Nephron (organoid): ENCODE measurements around the gene ZSCAN30.

Experiments used
- H3K27ac Mint-ChIP-seq, 3 experiments: 2 replicates each; pipeline ENCODE4 v1.8.0; 2020; ENCODE audit warnings: mixed read lengths in 3 of 3, mild to moderate bottlenecking in 2 of 3, moderate library complexity in 1 of 3
- H3K27me3 Mint-ChIP-seq: 2 replicates; pipeline ENCODE4 v1.8.0; 2021; ENCODE audit warnings: low read depth, mild to moderate bottlenecking, moderate library complexity, mixed read lengths
- H3K36me3 Mint-ChIP-seq: 2 replicates; pipeline ENCODE4 v1.8.0; 2020; ENCODE audit warnings: low read depth, mixed read lengths
- H3K4me1 Mint-ChIP-seq: 2 replicates; pipeline ENCODE4 v1.8.0; 2020; ENCODE audit warnings: mixed read lengths
- H3K4me3 Mint-ChIP-seq, 3 experiments: 2 replicates each; pipeline ENCODE4 v1.8.0; 2020; ENCODE audit warnings: mild to moderate bottlenecking in 3 of 3, mixed read lengths in 3 of 3, moderate library complexity in 2 of 3
- H3K9me3 Mint-ChIP-seq: 2 replicates; pipeline ENCODE4 v1.8.0; 2020; ENCODE audit warnings: mixed read lengths
- TF ChIP-seq, protein P1 (sequence below), 3 experiments: fragments of 200-600 bp; sonication (generic); IDR thresholded peaks; one replicate each; pipeline ENCODE4 v1.5.0; 2021; ENCODE audit warnings: antibody characterized with exemption in 3 of 3; ENCODE audit not compliant: unreplicated experiment in 3 of 3

ZSCAN30 gene

DNA sequence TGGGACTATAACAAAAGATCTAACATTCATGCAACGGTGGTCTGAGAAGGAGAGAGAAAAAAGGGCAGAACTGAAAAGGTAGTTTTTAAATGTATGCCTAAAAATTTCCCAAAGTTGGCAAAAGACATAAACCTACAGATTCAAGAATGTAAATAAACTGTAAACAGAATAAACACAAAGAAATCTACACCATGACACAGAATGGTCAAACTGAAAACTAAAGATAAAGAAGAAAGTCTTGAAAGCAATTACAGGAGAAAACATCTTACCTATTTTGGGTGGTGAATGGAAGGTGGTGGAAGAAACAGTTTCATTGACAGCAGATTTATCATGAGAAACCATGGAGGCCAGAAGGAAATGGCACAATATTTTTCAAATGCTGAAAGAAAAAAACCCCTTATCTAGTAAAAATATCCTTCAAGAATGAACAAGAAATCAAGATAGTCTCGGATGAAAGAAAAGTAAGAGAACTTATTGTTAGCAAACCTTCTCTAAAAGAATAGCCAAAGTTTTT is 84.8 kb downstream of the ZSCAN30 start:
- Mint-ChIP-seq H3K4me3 (no peak overlapping the region), H3K9me3 (peaks cover 15% of the 10 kb centered on the region), H3K36me3 (peaks cover 13% of the 10 kb centered on the region), H3K27me3 (no peaks in the 10 kb centered on the region), H3K4me1 (peaks cover 20% of the 10 kb centered on the region), H3K27ac (no peak overlapping the region)
- TF ChIP-seq, protein P1, sequence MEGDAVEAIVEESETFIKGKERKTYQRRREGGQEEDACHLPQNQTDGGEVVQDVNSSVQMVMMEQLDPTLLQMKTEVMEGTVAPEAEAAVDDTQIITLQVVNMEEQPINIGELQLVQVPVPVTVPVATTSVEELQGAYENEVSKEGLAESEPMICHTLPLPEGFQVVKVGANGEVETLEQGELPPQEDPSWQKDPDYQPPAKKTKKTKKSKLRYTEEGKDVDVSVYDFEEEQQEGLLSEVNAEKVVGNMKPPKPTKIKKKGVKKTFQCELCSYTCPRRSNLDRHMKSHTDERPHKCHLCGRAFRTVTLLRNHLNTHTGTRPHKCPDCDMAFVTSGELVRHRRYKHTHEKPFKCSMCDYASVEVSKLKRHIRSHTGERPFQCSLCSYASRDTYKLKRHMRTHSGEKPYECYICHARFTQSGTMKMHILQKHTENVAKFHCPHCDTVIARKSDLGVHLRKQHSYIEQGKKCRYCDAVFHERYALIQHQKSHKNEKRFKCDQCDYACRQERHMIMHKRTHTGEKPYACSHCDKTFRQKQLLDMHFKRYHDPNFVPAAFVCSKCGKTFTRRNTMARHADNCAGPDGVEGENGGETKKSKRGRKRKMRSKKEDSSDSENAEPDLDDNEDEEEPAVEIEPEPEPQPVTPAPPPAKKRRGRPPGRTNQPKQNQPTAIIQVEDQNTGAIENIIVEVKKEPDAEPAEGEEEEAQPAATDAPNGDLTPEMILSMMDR (IDR thresholded peaks at IDR 0.05; ENCODE audit: unreplicated experiment in 3 of 3): no peak

DNA sequence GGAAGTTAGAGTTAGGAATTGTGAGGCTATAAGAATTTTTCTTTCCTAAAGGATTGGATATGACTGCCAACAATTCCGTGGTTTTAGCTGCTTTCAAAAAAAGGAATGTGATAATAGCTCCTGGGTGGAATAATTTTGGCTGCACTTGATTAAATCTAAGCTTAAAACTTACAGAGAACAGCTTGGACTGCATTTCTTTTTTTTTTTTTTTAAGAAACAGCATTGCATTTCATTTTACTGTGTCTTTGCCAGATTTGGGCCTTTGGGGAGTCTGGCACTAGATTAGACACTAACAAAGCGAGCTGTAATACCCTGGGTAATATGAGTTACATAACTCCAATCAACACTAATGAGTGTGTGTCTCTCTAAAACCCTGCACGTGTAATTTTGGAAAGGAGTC is 87.0 kb downstream of the ZSCAN30 start:
- peaks cover 20% of the 10 kb centered on the region for H3K4me1 Mint-ChIP-seq
- peak overlapping the region in 1 of 3 experiments; percentile 68 for H3K27ac Mint-ChIP-seq

DNA sequence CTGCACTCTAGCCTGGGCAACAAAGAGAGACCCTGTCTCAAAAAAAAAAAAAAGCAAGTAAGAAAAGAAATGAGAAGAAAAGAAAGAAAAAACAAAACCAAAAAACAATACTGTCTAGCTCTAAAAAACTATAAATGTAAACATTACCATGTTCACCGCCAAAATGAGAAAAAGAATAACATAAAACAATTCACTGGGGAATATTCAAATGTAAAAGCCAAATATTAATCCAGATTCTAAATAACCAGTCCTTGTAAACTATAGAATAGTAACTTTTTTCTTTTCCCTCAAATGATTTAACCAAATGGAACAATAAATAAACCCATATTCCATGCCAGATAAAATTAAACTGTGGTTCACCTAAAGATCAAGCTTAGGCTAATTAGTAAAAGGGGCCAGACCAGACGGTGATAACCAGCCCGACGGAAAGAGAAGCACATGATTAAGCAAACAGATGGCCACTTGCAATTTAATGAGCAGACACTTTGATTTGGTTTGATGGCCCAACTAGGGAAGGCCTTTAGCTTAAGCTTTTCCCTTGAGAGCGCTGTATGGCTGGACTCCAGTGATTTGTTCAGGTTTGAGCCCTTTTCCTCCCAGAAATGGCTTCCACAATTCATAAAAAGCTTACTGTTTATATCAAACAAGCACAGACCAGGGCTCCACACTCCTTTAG is 88.6 kb downstream of the ZSCAN30 start:
- Mint-ChIP-seq H3K4me1 (peaks cover 20% of the 10 kb centered on the region), H3K27ac (peak overlapping the region in 1 of 3 experiments; percentile 41), H3K27me3 (no peaks in the 10 kb centered on the region), H3K9me3 (peaks cover 15% of the 10 kb centered on the region), H3K4me3 (no peak overlapping the region), H3K36me3 (peaks cover 13% of the 10 kb centered on the region)
- TF ChIP-seq, protein P1 (IDR thresholded peaks at IDR 0.05; ENCODE audit: unreplicated experiment in 3 of 3): no peak

More for the DNA sequence above, 87.0 kb downstream of the ZSCAN30 start:
- no peak overlapping the region for H3K4me3 Mint-ChIP-seq
- peaks cover 15% of the 10 kb centered on the region for H3K9me3 Mint-ChIP-seq
- TF ChIP-seq, protein P1 (IDR thresholded peaks at IDR 0.05; ENCODE audit: unreplicated experiment in 3 of 3): no peak
- no peaks in the 10 kb centered on the region for H3K27me3 Mint-ChIP-seq
- peaks cover 13% of the 10 kb centered on the region for H3K36me3 Mint-ChIP-seq
